A549 (cell line): ENCODE measurements around the gene KCNG4. TPM values are rescaled to one million over a fixed set of nuclear protein-coding genes. Genes with fewer than 3 reads are reported as not detected.

Experiments used
- ATAC-seq, 2 experiments: fragments of 200-7000 bp in 1 of 2; fragments of >200 bp in 1 of 2; cut with Nextera tagmentation in 1 of 2; cut with Tn5 transposase in 1 of 2; 3 replicates each; pipeline versions ENCODE4 v1.8.0 to v1.9.1; 2018 to 2020; ENCODE audit warnings: mild to moderate bottlenecking in 1 of 2, moderate library complexity in 1 of 2
- CTCF ChIA-PET: fragments of 300-600 bp; sonication (Branson Sonifier 250); formaldehyde crosslinking; extraction: SDS; loops from one replicate; lab custom pipeline; 2021; ENCODE audit warnings: antibody characterized with exemption, inconsistent platforms; lab: Yijun Ruan, JAX
- POLR2A ChIA-PET: fragments of 350-600 bp; formaldehyde crosslinking; extraction: SDS; loops from one replicate; lab custom pipeline; 2021; ENCODE audit warnings: antibody characterized with exemption, inconsistent platforms; lab: Yijun Ruan, JAX
- DNase-seq, 2 experiments: peaks; one replicate each; pipeline versions ENCODE4 v3.0.0 to v3.0.0-alpha.2; 2011 to 2016; ENCODE audit warnings: low read depth in 1 of 2, low spot score in 1 of 2
- FAIRE-seq: peaks from 2 replicates; lab custom pipeline; 2011; peaks lifted over from hg19 to GRCh38; lab: Jason Lieb, UNC
- H3K27ac ChIP-seq, 2 experiments: fragments of >200 bp; sonication (Bioruptor Twin); formaldehyde crosslinking; 3 replicates each; pipeline ENCODE4 v1.5.1; 2016 to 2017
- H3K4me1 ChIP-seq: fragments of >200 bp; sonication (Bioruptor Twin); formaldehyde crosslinking; 3 replicates; pipeline ENCODE4 v1.6.1; 2016
- H3K4me2 ChIP-seq: fragments of >200 bp; sonication (Bioruptor Twin); formaldehyde crosslinking; 3 replicates; pipeline ENCODE4 v1.6.1; 2016
- H3K4me3 ChIP-seq: fragments of >200 bp; sonication (Bioruptor Twin); formaldehyde crosslinking; 3 replicates; pipeline ENCODE4 v1.5.1; 2016
- H3K9me3 ChIP-seq: fragments of >200 bp; sonication (Bioruptor Twin); formaldehyde crosslinking; 3 replicates; pipeline ENCODE4 v1.6.1; 2016
- ATOH8 ChIP-seq: fragments of 250-450 bp; sonication (Bioruptor Pico); IDR thresholded peaks from 2 replicates; pipeline ENCODE4 v1.5.0; 2020; ENCODE audit warnings: low read depth, mild to moderate bottlenecking, moderate library complexity
- CBX2 ChIP-seq: fragments of 200-600 bp; sonication (generic); IDR thresholded peaks from 2 replicates; pipeline ENCODE4 v1.6.1; 2016; ENCODE audit warnings: low read depth, mild to moderate bottlenecking, borderline replicate concordance
- CBX8 ChIP-seq: fragments of 200-600 bp; sonication (generic); IDR thresholded peaks from 2 replicates; pipeline ENCODE4 v1.6.1; 2016
- CHD2 ChIP-seq: fragments of 150-350 bp; IDR thresholded peaks from 2 replicates; pipeline ENCODE4 v1.6.1; 2014; ENCODE audit warnings: low read length; ENCODE audit not compliant: partially characterized antibody
- CHD4 ChIP-seq: fragments of 200-600 bp; sonication (generic); IDR thresholded peaks from 2 replicates; pipeline ENCODE4 v1.6.1; 2016; ENCODE audit warnings: antibody characterized with exemption, mild to moderate bottlenecking, borderline replicate concordance
- EP300 ChIP-seq, 2 experiments: fragments of >200 bp; sonication (Bioruptor Twin); formaldehyde crosslinking; IDR thresholded peaks; 2 replicates in 1 of 2; 3 replicates in 1 of 2; pipeline ENCODE4 v1.6.1; 2016 to 2017
- FOSL2 ChIP-seq, 2 experiments: fragments of 450-650 bp in 1 of 2; fragments of >200 bp in 1 of 2; sonication (Bioruptor Twin) in 1 of 2; formaldehyde crosslinking; IDR thresholded peaks; 2 replicates each; pipeline versions ENCODE4 v1.5.0 to v1.6.1; 2016 to 2020; ENCODE audit warnings: mild to moderate bottlenecking in 1 of 2, moderate library complexity in 1 of 2
- FOXS1 ChIP-seq: fragments of 250-450 bp; sonication (Bioruptor Pico); IDR thresholded peaks from 2 replicates; pipeline ENCODE4 v1.5.0; 2020; ENCODE audit warnings: mild to moderate bottlenecking, moderate library complexity
- GATA3 ChIP-seq: IDR thresholded peaks from 2 replicates; pipeline ENCODE4 v1.6.1; 2012; ENCODE audit warnings: borderline replicate concordance
- HEYL ChIP-seq: fragments of 250-450 bp; sonication (Bioruptor Pico); IDR thresholded peaks from 2 replicates; pipeline ENCODE4 v1.8.0; 2021; ENCODE audit warnings: mild to moderate bottlenecking, moderate library complexity
- HOXA7 ChIP-seq: fragments of 250-450 bp; sonication (Bioruptor Pico); IDR thresholded peaks from 2 replicates; pipeline ENCODE4 v1.5.0; 2020; ENCODE audit warnings: mild to moderate bottlenecking, moderate library complexity
- JUN ChIP-seq, 2 experiments: fragments of >200 bp; sonication (Bioruptor Twin); formaldehyde crosslinking; IDR thresholded peaks; 2 replicates in 1 of 2; 3 replicates in 1 of 2; pipeline ENCODE4 v1.6.1; 2016 to 2017
- KDM1A ChIP-seq: fragments of 200-600 bp; sonication (generic); IDR thresholded peaks from 2 replicates; pipeline ENCODE4 v1.6.1; 2016; ENCODE audit warnings: low read depth, mild to moderate bottlenecking
- MAFK ChIP-seq: fragments of 450-650 bp; IDR thresholded peaks from 2 replicates; pipeline ENCODE4 v1.6.1; 2014; ENCODE audit not compliant: partially characterized antibody
- PBX3 ChIP-seq: IDR thresholded peaks from 2 replicates; pipeline ENCODE4 v1.6.1; 2012
- POLR2A ChIP-seq: IDR thresholded peaks from 2 replicates; pipeline ENCODE4 v1.6.1; 2012; ENCODE audit warnings: mild to moderate bottlenecking, low read length
- RAD21 ChIP-seq, 2 experiments: fragments of >200 bp in 1 of 2; sonication (Bioruptor Twin) in 1 of 2; formaldehyde crosslinking in 1 of 2; IDR thresholded peaks in 1 of 2; conservative IDR thresholded peaks in 1 of 2; 2 replicates in 1 of 2; 3 replicates in 1 of 2; pipeline ENCODE4 v1.6.1; 2012 to 2018; ENCODE audit warnings: inconsistent platforms in 1 of 2
- RARB ChIP-seq: fragments of 250-450 bp; sonication (Bioruptor Pico); IDR thresholded peaks from 2 replicates; pipeline ENCODE4 v1.8.0; 2021; ENCODE audit warnings: mild to moderate bottlenecking, moderate library complexity
- RFX5 ChIP-seq: fragments of 450-650 bp; IDR thresholded peaks from 2 replicates; pipeline ENCODE4 v1.7.1; 2014; ENCODE audit warnings: antibody characterized with exemption, mild to moderate bottlenecking, moderate library complexity
- SREBF2 ChIP-seq: fragments of 450-650 bp; IDR thresholded peaks from 2 replicates; pipeline ENCODE4 v1.6.1; 2014; ENCODE audit warnings: mild to moderate bottlenecking, moderate library complexity
- TFCP2L1 ChIP-seq: fragments of 250-450 bp; sonication (Bioruptor Pico); IDR thresholded peaks from 2 replicates; pipeline ENCODE4 v1.5.0; 2021; ENCODE audit warnings: mild to moderate bottlenecking
- TP53 ChIP-seq: fragments of 250-450 bp; sonication (Bioruptor Pico); IDR thresholded peaks from 2 replicates; pipeline ENCODE4 v1.5.0; 2021; ENCODE audit warnings: mild to moderate bottlenecking, moderate library complexity
- WGBS: methylation state at CpG from one replicate; pipeline ENCODE4 v1.1.6; 2017; ENCODE audit errors: missing lambda C conversion rate; 5-methylcytosine and 5-hydroxymethylcytosine counted together
- polyA plus RNA-seq, 4 experiments: library from polyadenylated mRNA; depleted of rRNA in 3 of 4; stranded (reverse); fragments of >200 nt; fragmentation: RNase III in 1 of 4; extraction: RNeasy Plus Mini Kit Qiagen cat#74134 plus additional on column Dnase treatment in 1 of 4; gene quantifications; 2 replicates in 3 of 4; 3 replicates in 1 of 4; pipeline ENCODE4 v1.2.3, GENCODE V29; 2011 to 2017

The KCNG4 gene
- polyA plus RNA-seq, 2 of the 4 experiments (the other 2 are of a cell fraction), result not detected

GRCh38 chr16:84282533-84282932, 42.7 kb upstream of the KCNG4 start:
- no peak for FAIRE-seq
- Histone ChIP-seq H3K4me3 (no peak overlapping the region), H3K27ac (no peak overlapping the region), H3K4me2 (no peak overlapping the region), H3K9me3 (no peaks in the 10 kb centered on the region), H3K4me1 (0 out of 3 replicates have a peak, but pooled peaks cover 12% of the 10 kb centered on the region)
- TF ChIP-seq HOXA7, result no peak
- no peak for TF ChIP-seq POLR2A
- no peak for TF ChIP-seq TP53 (CRISPR knock-in tag)
- no peak for TF ChIP-seq GATA3
- TF ChIP-seq RFX5, result no peak
- no peak for TF ChIP-seq CBX8
- no peak for TF ChIP-seq RAD21 (conservative IDR thresholded peaks at IDR 0.05 in 1 of 2, IDR thresholded peaks at IDR 0.05 in 1 of 2)
- TF ChIP-seq SREBF2, result no peak
- no peak for TF ChIP-seq EP300 (IDR thresholded peaks at IDR 0.05)
- TF ChIP-seq CHD2, result no peak
- no peak for TF ChIP-seq KDM1A
- TF ChIP-seq PBX3, result no peak
- TF ChIP-seq HEYL (CRISPR knock-in tag), result no peak
- no peak for TF ChIP-seq RARB (CRISPR knock-in tag)
- TF ChIP-seq FOXS1, result no peak
- no peak for ATAC-seq
- DNase-seq, result no peak
- WGBS, result 71% methylated on average over 5 of the region's 6 CpGs
- ChIA-PET POLR2A (interaction anchor here (0.7 kb wide), 1 partner anchor 91 kb away, joined by 11 read pairs; no protein-coding TSS in a partner anchor), CTCF (interaction anchor here (1.0 to 17.8 kb wide), 3 partner anchors 25 to 202 kb away, joined by 3 to 245 read pairs (median 8); no protein-coding TSS in a partner anchor)

GRCh38 chr16:84281074-84281473, 41.3 kb upstream of the KCNG4 start:
- H3K4me3 ChIP-seq, result no peak overlapping the region
- WGBS, result 79% methylated on average over 3 of the region's 3 CpGs
- CTCF ChIA-PET, result interaction anchor here (0.9 to 17.8 kb wide), 6 partner anchors 10 to 225 kb away, joined by 3 to 245 read pairs (median 10); partner anchors contain the start of gene WFDC1
- no peaks in the 10 kb centered on the region for H3K9me3 ChIP-seq
- H3K4me1 ChIP-seq, result 0 out of 3 replicates have a peak, but pooled peaks cover 12% of the 10 kb centered on the region
- POLR2A ChIA-PET, result no interaction called here
- ATAC-seq, result no peak
- TF ChIP-seq PBX3 (0 out of 2 replicates have a peak, but pooled peaks have one; percentile 39), RFX5 (no peak)
- no peak overlapping the region for H3K4me2 ChIP-seq
- no peak for FAIRE-seq
- peak in 1 of 2 experiments; percentile 57 for DNase-seq
- H3K27ac ChIP-seq, result no peak overlapping the region

GRCh38 chr16:84279881-84280280, 40.1 kb upstream of the KCNG4 start:
- ChIA-PET POLR2A (no interaction called here), CTCF (interaction anchor here (0.8 to 17.8 kb wide), 8 partner anchors 9 to 226 kb away, joined by 3 to 245 read pairs (median 10); partner anchors contain the start of gene WFDC1)
- TF ChIP-seq ATOH8 (CRISPR knock-in tag) (no peak), CBX2 (no peak), RARB (CRISPR knock-in tag) (no peak), TFCP2L1 (CRISPR knock-in tag) (no peak), JUN (IDR thresholded peaks at IDR 0.05) (no peak), CHD4 (no peak), FOSL2 (IDR thresholded peaks at IDR 0.05) (no peak), FOSL2 (CRISPR knock-in tag; IDR thresholded peaks at IDR 0.05) (no peak), POLR2A (no peak), GATA3 (no peak), TP53 (CRISPR knock-in tag) (no peak), RFX5 (no peak), MAFK (no peak)
- Histone ChIP-seq H3K4me2 (no peak overlapping the region), H3K27ac (no peak overlapping the region), H3K4me1 (0 out of 3 replicates have a peak, but pooled peaks cover 12% of the 10 kb centered on the region), H3K4me3 (no peak overlapping the region), H3K9me3 (no peaks in the 10 kb centered on the region)
- 83% methylated on average over 12 of the region's 12 CpGs for whole genome bisulfite sequencing
- FAIRE-seq, result no peak
- no peak for ATAC-seq
- no peak for DNase-seq
